Vagina (tissue), 2 donors: Measurements from ENCODE around the gene SNAP47. TPM values are rescaled to one million over a fixed set of nuclear protein-coding genes. Genes with fewer than 3 reads are reported as not detected.

Experiments
- DNase-seq, 2 donors: peaks; one replicate each; pipeline ENCODE4 v3.0.0-alpha.2; 2017; ENCODE audit errors: extremely low spot score in 2 of 2
- H3K27ac ChIP-seq: fragments of 200-600 bp; sonication (generic); one replicate; pipeline ENCODE4 v1.5.1; 2019
- H3K27me3 ChIP-seq: fragments of 200-600 bp; sonication (generic); one replicate; pipeline ENCODE4 v1.5.1; 2019
- H3K36me3 ChIP-seq, 2 donors: fragments of 200-600 bp; sonication (generic); one replicate each; pipeline ENCODE4 v1.5.1; 2017 to 2019
- H3K4me1 ChIP-seq: fragments of 200-600 bp; sonication (generic); one replicate; pipeline ENCODE4 v1.5.1; 2019
- H3K4me3 ChIP-seq, 2 donors: fragments of 200-600 bp; sonication (generic); 1 replicate in 1 of 2; 2 replicates in 1 of 2; pipeline ENCODE4 v1.5.1; 2016 to 2019
- H3K9me3 ChIP-seq: fragments of 200-600 bp; sonication (generic); one replicate; pipeline ENCODE4 v1.5.1; 2019
- CTCF ChIP-seq, 3 experiments: fragments of 450-650 bp in 2 of 3; fragments of 200-600 bp in 1 of 3; sonication (generic) in 1 of 3; IDR thresholded peaks; one replicate each; pipeline ENCODE4 v1.5.1; 2017 to 2019; ENCODE audit warnings: antibody characterized with exemption in 3 of 3, mild to moderate bottlenecking in 2 of 3, moderate library complexity in 2 of 3
- POLR2A ChIP-seq, 2 donors: fragments of 450-650 bp; IDR thresholded peaks; one replicate each; pipeline ENCODE4 v1.6.1; 2017; ENCODE audit warnings: antibody characterized with exemption in 2 of 2, mild to moderate bottlenecking in 2 of 2, moderate library complexity in 2 of 2
- POLR2AphosphoS5 ChIP-seq, 2 donors: sonication (generic); formaldehyde crosslinking; IDR thresholded peaks; one replicate each; pipeline ENCODE4 v1.9.0; 2017; ENCODE audit warnings: antibody characterized with exemption in 2 of 2, mild to moderate bottlenecking in 2 of 2, low read depth in 1 of 2; ENCODE audit not compliant: insufficient read depth in 1 of 2
- intact Hi-C: fragments of 100-400 bp; cut with DNase I; formaldehyde crosslinking; loops from one replicate; pipeline ENCODE4 v1.15.1; 2023
- total RNA-seq: library from RNA; depleted of rRNA; stranded (reverse); fragments of >200 nt; gene quantifications from one replicate; pipeline ENCODE4 v1.2.3, GENCODE V29; 2016

SNAP47 gene
- total RNA-seq, 1 donor from 2014 or later: 28.7 TPM

- Histone ChIP-seq H3K4me3 (no peak overlapping the region), H3K4me1 (peaks cover 31% of the 10 kb centered on the region), H3K9me3 (no peaks in the 10 kb centered on the region), H3K27me3 (no peaks in the 10 kb centered on the region), H3K36me3 (peaks cover 0 to under 1% of the 10 kb centered on the region in 2 donors), H3K27ac (no peak overlapping the region)
- intact Hi-C loops: no loop called here
- peak; percentile 86 to 92 for DNase-seq
- TF ChIP-seq POLR2A (IDR thresholded peaks at IDR 0.05) (no peak), POLR2AphosphoS5 (IDR thresholded peaks at IDR 0.05; ENCODE audit: insufficient read depth in 1 of 2, low read depth in 1 of 2) (no peak), CTCF (IDR thresholded peaks at IDR 0.05) (no peak)
These were observed 50.8 kb downstream of the SNAP47 start for GRCh38 chr1:227785805-227786671.

DNA sequence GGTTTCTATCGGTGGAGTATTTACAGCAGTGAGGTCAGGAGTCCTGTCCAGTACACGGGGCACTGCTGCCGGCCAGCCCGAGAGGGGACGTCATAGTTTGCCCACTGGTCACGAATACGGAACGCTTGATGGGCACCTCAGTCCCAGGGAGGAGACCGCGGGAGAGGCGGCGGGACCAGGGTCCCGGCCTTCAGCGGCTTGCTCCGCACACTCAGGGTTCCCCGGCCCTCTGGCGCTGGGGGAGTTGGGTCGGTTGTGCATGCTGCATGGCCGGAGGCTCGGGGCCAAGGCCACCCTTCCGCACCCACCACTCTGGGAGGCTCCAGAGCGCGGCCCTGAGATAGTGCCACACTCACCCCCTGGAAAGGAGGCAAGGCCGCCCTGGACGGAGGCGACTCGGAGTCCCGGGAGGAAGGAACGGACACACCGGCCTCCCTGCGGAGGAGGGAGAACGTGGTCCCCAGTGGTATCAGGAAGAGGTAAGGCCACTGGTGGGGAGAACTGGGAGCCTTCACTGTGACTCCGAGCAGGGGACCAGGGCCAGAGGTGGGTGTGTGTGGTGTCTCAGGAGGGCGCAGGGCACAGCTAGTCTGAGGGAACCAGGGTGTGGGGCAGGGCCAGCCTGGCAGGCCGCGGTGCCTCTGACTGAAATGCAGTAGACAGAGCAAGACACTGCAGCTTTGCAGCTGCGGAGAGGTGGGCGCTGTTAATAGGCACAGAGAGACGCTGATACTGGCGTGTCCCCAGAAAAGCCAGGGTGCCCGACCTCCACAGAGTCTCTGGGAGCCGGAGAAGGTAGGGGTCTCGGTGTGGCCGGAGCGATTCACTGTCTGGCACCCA is 51.7 kb downstream of the SNAP47 start:
- Histone ChIP-seq H3K4me1 (peaks cover 31% of the 10 kb centered on the region), H3K36me3 (no peaks in the 10 kb centered on the region), H3K9me3 (no peaks in the 10 kb centered on the region), H3K27ac (peak overlapping the region; percentile 69), H3K27me3 (no peaks in the 10 kb centered on the region), H3K4me3 (peak overlapping the region; percentile 58 to 68)
- TF ChIP-seq CTCF (IDR thresholded peaks at IDR 0.05): no peak
- no peak for TF ChIP-seq POLR2AphosphoS5 (IDR thresholded peaks at IDR 0.05; ENCODE audit: insufficient read depth in 1 of 2, low read depth in 1 of 2)
- TF ChIP-seq POLR2A (IDR thresholded peaks at IDR 0.05): no peak
- DNase-seq: peak; percentile 86 to 90
- intact Hi-C loops: no loop called here

GRCh38 chr1:227787513-227788270 is 52.5 kb downstream of the SNAP47 start:
- DNase-seq: peak; percentile 94 to 96
- Histone ChIP-seq H3K36me3 (no peaks in the 10 kb centered on the region), H3K27me3 (no peaks in the 10 kb centered on the region), H3K9me3 (no peaks in the 10 kb centered on the region), H3K27ac (peak overlapping the region; percentile 69), H3K4me1 (peaks cover 32% of the 10 kb centered on the region), H3K4me3 (peak overlapping the region; percentile 58 to 68)
- intact Hi-C loops: loop anchor here (1.0 kb wide), 1 partner anchor 25 kb away; no protein-coding TSS in a partner anchor
- TF ChIP-seq CTCF (IDR thresholded peaks at IDR 0.05): no peak
- peak in 1 of 2 donors; percentile 79 for TF ChIP-seq POLR2AphosphoS5 (IDR thresholded peaks at IDR 0.05; ENCODE audit: insufficient read depth in 1 of 2, low read depth in 1 of 2)
- TF ChIP-seq POLR2A (IDR thresholded peaks at IDR 0.05): peak in 1 of 2 donors; percentile 11

DNA sequence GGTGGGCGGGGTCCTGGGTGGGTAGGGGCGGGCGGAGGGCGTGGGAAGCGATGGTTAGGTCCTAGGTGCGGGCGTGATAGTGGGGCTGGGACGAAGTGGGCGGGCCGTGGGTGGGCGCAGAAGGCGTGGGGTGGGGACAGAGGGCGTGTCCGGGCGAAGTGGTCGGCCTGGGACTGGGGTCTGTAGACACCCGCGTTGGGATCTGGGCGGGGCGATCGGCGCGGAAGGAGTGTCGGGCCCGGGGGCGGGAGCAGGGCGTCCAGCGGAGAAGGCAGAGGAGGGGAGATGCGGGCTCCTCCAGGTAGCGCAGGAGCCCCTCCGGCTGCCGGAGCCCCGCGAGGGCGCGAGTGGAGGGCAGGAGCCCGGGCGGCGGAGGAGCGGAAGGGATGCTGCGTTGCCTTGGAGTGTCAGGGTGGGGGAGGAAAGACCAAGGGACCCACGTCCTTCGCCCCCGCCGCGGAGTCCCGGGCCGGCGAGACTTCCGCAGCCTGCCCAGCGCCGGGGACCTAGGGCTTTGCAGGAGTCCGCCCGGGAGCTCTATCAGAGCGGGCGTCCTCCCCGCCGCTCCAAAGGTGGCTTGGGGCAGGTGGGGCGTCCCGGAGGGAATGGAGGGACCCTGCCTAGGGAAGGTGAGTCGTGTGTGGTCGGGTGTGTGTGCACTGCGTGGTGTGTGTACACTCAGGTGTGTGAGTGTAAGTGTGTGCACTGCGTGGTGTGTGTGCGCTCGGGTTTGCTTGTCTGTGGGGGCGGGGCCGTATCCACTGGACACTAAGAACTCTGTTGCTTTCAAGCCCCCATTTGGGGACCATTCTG is 53.2 kb downstream of the SNAP47 start:
- no peaks in the 10 kb centered on the region for H3K9me3 ChIP-seq
- peak; percentile 91 to 95 for DNase-seq
- peaks cover 40% of the 10 kb centered on the region for H3K4me1 ChIP-seq
- H3K27me3 ChIP-seq: no peaks in the 10 kb centered on the region
- peak overlapping the region; percentile 69 for H3K27ac ChIP-seq
- intact Hi-C loops: loop anchor here (1.0 kb wide), 1 partner anchor 26 kb away; no protein-coding TSS in a partner anchor
- no peak for TF ChIP-seq CTCF (IDR thresholded peaks at IDR 0.05)
- TF ChIP-seq POLR2AphosphoS5 (IDR thresholded peaks at IDR 0.05; ENCODE audit: insufficient read depth in 1 of 2, low read depth in 1 of 2): peak in 1 of 2 donors; percentile 56
- peak in 1 of 2 donors; percentile 21 for TF ChIP-seq POLR2A (IDR thresholded peaks at IDR 0.05)
- H3K36me3 ChIP-seq: no peaks in the 10 kb centered on the region
- H3K4me3 ChIP-seq: peak overlapping the region; percentile 58 to 68
